A549 treated with AZD2906 at 1 μM for 4 hours (cell line): ENCODE results near the gene FBN1. TPM values are rescaled to one million over a fixed set of nuclear protein-coding genes. Genes with fewer than 3 reads are reported as not detected.

Experiments used
- total RNA-seq: library from RNA; stranded (reverse); fragments of 200-300 nt; extraction: Qiagen RNA extraction; gene quantifications from 5 replicates; pipeline ENCODE4 v1.2.3, GENCODE V29; 2022

The FBN1 gene
- 5.5 to 7.8 TPM (median 6.5 TPM) in 5 replicates for total RNA-seq

GRCh38 chr15:48645558-48646330 lies at the start of gene FBN1:
Gene FBN1 (minus strand): TSS chr15:48645709. CDS start chr15:48644769, 940 bp downstream.

Other genes with a start within 250 kb of the FBN1 start
- 2.9 to 4.5 TPM (median 3.8 TPM) in 5 replicates for gene CEP152, start 165.4 kb upstream of the FBN1 start, total RNA-seq
- gene EID1, start 232.4 kb upstream of the FBN1 start, total RNA-seq: 98.5 to 149 TPM (median 108 TPM) in 5 replicates